Esophagus squamous epithelium (tissue), 5 donors: Measurements from ENCODE around the gene LRIT2. TPM values are rescaled to one million over a fixed set of nuclear protein-coding genes. Genes with fewer than 3 reads are reported as not detected.
A peak's percentile ranks its signal among the peaks of the same experiment; 100 is the strongest.

Source experiments
- DNase-seq: peaks from one replicate; lab custom pipeline; 2025; lab: John Stamatoyannopoulos, UW
- H3K27ac ChIP-seq, 4 donors: fragments of 200-600 bp; sonication (generic); one replicate each; pipeline ENCODE4 v1.5.1; 2016 to 2019; ENCODE audit warnings: mild to moderate bottlenecking in 1 of 4
- H3K27me3 ChIP-seq, 4 donors: fragments of 200-600 bp; sonication (generic); 1 replicate in 3 of 4; 2 replicates in 1 of 4; pipeline versions ENCODE4 v1.5.1 to v1.6.0; 2017 to 2021; ENCODE audit warnings: antibody characterized with exemption in 1 of 4
- H3K36me3 ChIP-seq, 3 donors: fragments of 200-600 bp; sonication (generic); one replicate each; pipeline ENCODE4 v1.5.1; 2016 to 2019
- H3K4me1 ChIP-seq, 3 donors: fragments of 200-600 bp; sonication (generic); one replicate each; pipeline ENCODE4 v1.5.1; 2017 to 2019
- H3K4me3 ChIP-seq, 4 donors: fragments of 200-600 bp; sonication (generic); 1 replicate in 3 of 4; 2 replicates in 1 of 4; pipeline ENCODE4 v1.5.1; 2016 to 2019; ENCODE audit warnings: mild to moderate bottlenecking in 2 of 4, moderate library complexity in 1 of 4
- H3K9me3 ChIP-seq, 3 donors: fragments of 200-600 bp; sonication (generic); one replicate each; pipeline ENCODE4 v1.5.1; 2016 to 2019
- CTCF ChIP-seq, 6 experiments: fragments of 450-650 bp in 4 of 6; fragments of 200-600 bp in 2 of 6; sonication (generic) in 2 of 6; IDR thresholded peaks; one replicate each; pipeline ENCODE4 v1.5.1; 2016 to 2019; ENCODE audit warnings: antibody characterized with exemption in 6 of 6, mild to moderate bottlenecking in 4 of 6, moderate library complexity in 4 of 6
- POLR2A ChIP-seq, 4 donors: fragments of 450-650 bp; IDR thresholded peaks; one replicate each; pipeline ENCODE4 v1.6.1; 2017; ENCODE audit warnings: antibody characterized with exemption in 4 of 4, mild to moderate bottlenecking in 4 of 4, moderate library complexity in 3 of 4
- WGBS, 2 donors: methylation state at CpG; one replicate each; pipeline ENCODE4 v1.1.5; 2018; 5-methylcytosine and 5-hydroxymethylcytosine counted together
- intact Hi-C: fragments of 100-400 bp; cut with DNase I; formaldehyde crosslinking; loops from one replicate; pipeline ENCODE4 v1.15.0; 2022
- total RNA-seq, 4 donors: library from RNA; depleted of rRNA; stranded (reverse); fragments of >200 nt; gene quantifications; one replicate each; pipeline ENCODE4 v1.1.0, GENCODE V29; 2016
- donor health status: DM: yes; HTN: yes; CAD: no.

The LRIT2 gene
- total RNA-seq, 4 donors from 2014 or later: not detected

DNA sequence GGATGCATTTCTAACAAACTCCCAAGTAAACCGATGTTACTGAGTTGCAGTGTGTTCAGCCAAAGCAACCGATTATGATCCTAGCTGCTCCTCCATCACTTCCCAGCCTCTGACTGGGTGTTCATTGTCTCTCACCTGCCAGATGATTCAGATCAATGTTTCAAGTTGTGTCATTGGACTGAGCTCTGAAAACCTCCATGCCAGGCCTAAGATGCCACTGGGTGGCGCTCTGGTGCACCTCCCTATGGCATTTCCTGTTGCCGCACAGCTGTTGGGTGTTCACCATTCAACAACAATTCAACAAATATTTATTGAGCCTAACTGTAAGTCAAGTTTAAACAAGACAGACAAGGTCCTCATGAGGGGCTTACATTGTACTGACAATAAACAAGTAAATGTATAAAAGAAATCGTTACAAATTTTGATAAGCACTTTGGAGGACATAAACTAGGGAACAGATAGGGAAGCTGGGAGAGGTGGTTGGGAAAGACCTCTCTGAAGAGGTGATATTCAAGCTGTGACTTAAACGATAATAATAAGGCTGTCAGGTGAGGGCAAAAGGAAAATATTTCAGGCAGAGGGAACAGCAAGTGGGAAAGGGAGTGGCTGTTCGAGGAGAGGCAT is 42.3 kb upstream of the LRIT2 start:
- intact Hi-C loops: no loop called here
- no peak for DNase-seq
- no peaks in the 10 kb centered on the region for H3K36me3 ChIP-seq
- no peak overlapping the region for H3K27ac ChIP-seq
- H3K9me3 ChIP-seq: no peaks in the 10 kb centered on the region
- H3K4me3 ChIP-seq: no peak overlapping the region
- no peaks in the 10 kb centered on the region for H3K4me1 ChIP-seq
- 28 to 33% methylated on average over 5 to 7 of the region's 7 CpGs for WGBS, 2 donors
- TF ChIP-seq POLR2A (IDR thresholded peaks at IDR 0.05): no peak
- peak in 5 of 6 experiments; percentile 8 to 63 (median 30) for TF ChIP-seq CTCF (IDR thresholded peaks at IDR 0.05)
- H3K27me3 ChIP-seq: peaks cover 0 to 32% (median 0%) of the 10 kb centered on the region in 4 donors

GRCh38 chr10:84265418-84265817 is 40.1 kb upstream of the LRIT2 start:
- 30 to 54% methylated on average over 4 of the region's 4 CpGs for WGBS, 2 donors
- Histone ChIP-seq H3K27me3 (peaks cover 0 to 36% (median 0%) of the 10 kb centered on the region in 4 donors), H3K27ac (no peak overlapping the region), H3K9me3 (no peaks in the 10 kb centered on the region), H3K4me1 (no peaks in the 10 kb centered on the region), H3K36me3 (no peaks in the 10 kb centered on the region), H3K4me3 (no peak overlapping the region)
- DNase-seq: no peak
- intact Hi-C loops: no loop called here
- no peak for TF ChIP-seq POLR2A (IDR thresholded peaks at IDR 0.05)
- no peak for TF ChIP-seq CTCF (IDR thresholded peaks at IDR 0.05)

- no peak for DNase-seq
- H3K36me3 ChIP-seq: no peaks in the 10 kb centered on the region
- no peak overlapping the region for H3K4me3 ChIP-seq
- TF ChIP-seq CTCF (IDR thresholded peaks at IDR 0.05) (peak; percentile 73 to 95 (median 85)), POLR2A (IDR thresholded peaks at IDR 0.05) (no peak)
- no peaks in the 10 kb centered on the region for H3K9me3 ChIP-seq
- WGBS, 2 donors: 1 to 2% methylated on average over 11 of the region's 11 CpGs
- no peaks in the 10 kb centered on the region for H3K4me1 ChIP-seq
- H3K27ac ChIP-seq: no peak overlapping the region
- intact Hi-C loops: loop anchor here (5.0 kb wide), 1 partner anchor 273 kb away; no protein-coding TSS in a partner anchor
- H3K27me3 ChIP-seq: peaks cover 0 to 31% (median 0%) of the 10 kb centered on the region in 4 donors
Observed at GRCh38 chr10:84264611-84265141, 39.3 kb upstream of the LRIT2 start.

DNA sequence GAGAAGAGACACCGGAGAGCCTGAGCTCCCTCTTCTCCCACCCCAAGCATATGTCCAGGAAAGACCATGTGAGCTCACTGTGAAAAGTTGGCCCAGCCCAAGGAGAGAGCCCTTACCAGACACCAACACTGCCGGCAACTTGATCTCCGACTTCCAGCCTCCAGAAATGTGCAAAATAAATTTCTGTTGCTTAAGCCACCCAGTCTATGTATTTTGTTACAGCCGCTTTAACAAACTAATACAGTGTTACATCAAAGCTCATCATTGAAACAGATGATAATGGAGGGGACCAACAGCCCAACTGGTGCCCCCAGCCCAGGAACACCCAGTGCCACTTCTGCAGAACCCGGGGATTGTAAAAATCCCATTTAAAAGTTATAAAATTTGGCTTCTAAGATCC is 38.4 kb upstream of the LRIT2 start:
- no peaks in the 10 kb centered on the region for H3K9me3 ChIP-seq
- TF ChIP-seq CTCF (IDR thresholded peaks at IDR 0.05): no peak
- TF ChIP-seq POLR2A (IDR thresholded peaks at IDR 0.05): no peak
- H3K27ac ChIP-seq: no peak overlapping the region
- DNase-seq: no peak
- WGBS, 2 donors: 71 to 80% methylated on average over 4 of the region's 5 CpGs
- intact Hi-C loops: loop anchor here (5.0 kb wide), 1 partner anchor 274 kb away; no protein-coding TSS in a partner anchor
- peaks cover 0 to 31% (median 0%) of the 10 kb centered on the region in 4 donors for H3K27me3 ChIP-seq
- no peak overlapping the region for H3K4me3 ChIP-seq
- H3K4me1 ChIP-seq: no peaks in the 10 kb centered on the region
- no peaks in the 10 kb centered on the region for H3K36me3 ChIP-seq

DNA sequence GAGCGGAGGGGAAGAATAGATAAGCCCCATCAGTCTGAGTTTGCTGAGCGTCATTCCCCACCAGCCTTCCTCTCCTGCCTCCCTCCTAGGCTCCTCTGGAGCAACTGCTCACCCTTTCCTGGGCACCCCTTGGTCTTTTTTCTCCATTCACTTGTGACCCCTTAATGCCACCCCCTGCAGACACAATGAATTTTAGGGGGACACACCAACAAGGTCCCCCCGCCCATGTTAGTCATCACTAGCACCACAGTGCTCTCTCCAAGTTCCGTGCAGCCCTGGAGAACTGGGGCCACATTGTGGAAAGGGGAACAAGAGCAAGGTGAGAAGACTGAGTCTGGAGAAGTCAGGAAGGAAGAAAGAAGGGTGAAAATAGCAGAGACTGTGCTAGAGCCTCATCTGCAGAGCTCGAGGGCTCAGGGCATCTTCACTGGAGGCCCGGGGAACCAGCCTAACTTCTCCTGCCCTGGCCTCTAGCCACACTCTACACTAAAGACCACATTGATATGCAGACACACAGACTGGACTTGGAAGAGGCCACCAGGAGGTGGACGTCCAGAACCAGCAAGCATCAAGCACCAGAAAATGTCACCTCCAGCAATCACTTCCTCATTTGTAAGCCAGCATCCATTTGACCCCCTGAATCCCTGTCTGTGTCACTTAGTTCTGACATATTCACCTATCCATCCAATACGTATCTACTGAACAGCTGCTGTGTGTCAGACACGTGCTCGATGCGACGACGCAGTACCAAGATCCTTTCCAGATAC is 37.0 kb upstream of the LRIT2 start:
- no peak overlapping the region for H3K4me3 ChIP-seq
- no peaks in the 10 kb centered on the region for H3K36me3 ChIP-seq
- TF ChIP-seq CTCF (IDR thresholded peaks at IDR 0.05) (no peak), POLR2A (IDR thresholded peaks at IDR 0.05) (no peak)
- no peak overlapping the region for H3K27ac ChIP-seq
- DNase-seq: no peak
- H3K9me3 ChIP-seq: no peaks in the 10 kb centered on the region
- 69 to 73% methylated on average over 13 of the region's 13 CpGs for WGBS, 2 donors
- intact Hi-C loops: loop anchor here (5.0 kb wide), 1 partner anchor 275 kb away; no protein-coding TSS in a partner anchor
- H3K27me3 ChIP-seq: peaks cover 0 to 45% (median 0%) of the 10 kb centered on the region in 4 donors
- H3K4me1 ChIP-seq: no peaks in the 10 kb centered on the region
